Endothelial cell of umbilical vein (primary cell): ENCODE results near the gene FAM181A. TPM values are rescaled to one million over a fixed set of nuclear protein-coding genes. Genes with fewer than 3 reads are reported as not detected.

Experiments used
- BruUV-seq: library from RNA; stranded (reverse); fragments of 400-500 nt; replicated peaks from 2 replicates; lab custom pipeline; 2021; lab: Mats Ljungman, UMichigan
- CTCF ChIA-PET: fragments of 300-600, 350-600 bp; sonication (Branson Sonifier 250); formaldehyde crosslinking; loops from one replicate; lab custom pipeline; 2021; ENCODE audit warnings: antibody characterized with exemption, inconsistent platforms; lab: Charles Lee
- POLR2A ChIA-PET: fragments of 300-600, 350-600 bp; sonication (Branson Sonifier 250); formaldehyde crosslinking; loops from one replicate; lab custom pipeline; 2021; ENCODE audit warnings: antibody characterized with exemption, inconsistent platforms; lab: Charles Lee
- DNase-seq: peaks from one replicate; pipeline ENCODE4 v3.0.0-alpha.2; 2011; ENCODE audit warnings: low read depth, low spot score
- FAIRE-seq: peaks from 2 replicates; lab custom pipeline; 2011; peaks lifted over from hg19 to GRCh38; lab: Jason Lieb, UNC
- H2AFZ ChIP-seq: 2 replicates; pipeline ENCODE4 v1.6.0; 2012; ENCODE audit warnings: low read depth, low read length, control low read depth, inconsistent platforms
- H3K27ac ChIP-seq: 2 replicates; pipeline ENCODE4 v1.5.1; 2011; ENCODE audit warnings: low read depth, mild to moderate bottlenecking, control low read depth, low read length, moderate library complexity; ENCODE audit not compliant: insufficient read depth
- H3K27me3 ChIP-seq, 2 experiments: 2 replicates each; pipeline versions ENCODE4 v1.6.0 to v1.6.1; 2011; ENCODE audit warnings: low read length in 2 of 2, mixed read lengths in 1 of 2; ENCODE audit not compliant: control insufficient read depth in 2 of 2, insufficient read depth in 2 of 2
- H3K36me3 ChIP-seq, 2 experiments: 2 replicates in 1 of 2; 3 replicates in 1 of 2; pipeline ENCODE4 v1.5.1; 2011; ENCODE audit warnings: low read length in 2 of 2, mild to moderate bottlenecking in 1 of 2, moderate library complexity in 1 of 2; ENCODE audit not compliant: control insufficient read depth in 2 of 2, insufficient read depth in 2 of 2; ENCODE audit errors: extremely low read depth in 1 of 2
- H3K4me1 ChIP-seq: 3 replicates; pipeline ENCODE4 v1.5.1; 2011; ENCODE audit warnings: mild to moderate bottlenecking, low read length; ENCODE audit not compliant: control insufficient read depth, insufficient read depth; ENCODE audit errors: extremely low read depth
- H3K4me2 ChIP-seq: 2 replicates; pipeline ENCODE4 v1.6.1; 2011; ENCODE audit warnings: low read length, control low read depth, mixed read lengths; ENCODE audit not compliant: insufficient read depth
- H3K4me3 ChIP-seq, 3 experiments: fragments of 200-600 bp in 1 of 3; sonication (generic), shearing (Covaris generic) in 1 of 3; replicated peaks in 1 of 3; 2 replicates each; pipeline ENCODE4 v1.5.1; 2011 to 2016; ENCODE audit warnings: control low read depth in 3 of 3, low read length in 3 of 3, mild to moderate bottlenecking in 2 of 3, inconsistent platforms in 1 of 3, low read depth in 1 of 3, moderate library complexity in 1 of 3; ENCODE audit not compliant: insufficient read depth in 1 of 3
- H3K79me2 ChIP-seq: 2 replicates; pipeline ENCODE4 v1.6.0; 2012; ENCODE audit warnings: low read length, inconsistent platforms; ENCODE audit not compliant: control insufficient read depth, insufficient read depth
- H3K9ac ChIP-seq: replicated peaks from 2 replicates; pipeline ENCODE3; 2011; ENCODE audit warnings: low read length, control low read depth; ENCODE audit not compliant: insufficient read depth; ENCODE audit errors: extremely low read depth
- H3K9me1 ChIP-seq: replicated peaks from 3 replicates; pipeline ENCODE4 v1.6.0; 2011; ENCODE audit warnings: mild to moderate bottlenecking, low read length; ENCODE audit not compliant: control insufficient read depth, insufficient read depth; ENCODE audit errors: extremely low read depth
- H3K9me3 ChIP-seq: replicated peaks from 2 replicates; pipeline ENCODE4 v1.5.1; 2012; ENCODE audit warnings: low read length, inconsistent platforms; ENCODE audit not compliant: control insufficient read depth, insufficient read depth
- H4K20me1 ChIP-seq: replicated peaks from 2 replicates; pipeline ENCODE3; 2011; ENCODE audit warnings: mild to moderate bottlenecking, low read length; ENCODE audit not compliant: control insufficient read depth, insufficient read depth; ENCODE audit errors: extremely low read depth
- CTCF ChIP-seq, 2 donors: IDR thresholded peaks; 1 replicate in 1 of 2; 2 replicates in 1 of 2; pipeline ENCODE4 v1.5.1; 2011; ENCODE audit warnings: low read length in 2 of 2, mild to moderate bottlenecking in 2 of 2, moderate library complexity in 2 of 2, control low read depth in 1 of 2, inconsistent platforms in 1 of 2, low read depth in 1 of 2; ENCODE audit not compliant: insufficient read depth in 1 of 2; ENCODE audit errors: extremely low read depth in 1 of 2
- EZH2 ChIP-seq: IDR thresholded peaks from 2 replicates; pipeline ENCODE4 v1.6.1; 2012; ENCODE audit warnings: borderline replicate concordance, low read depth, mild to moderate bottlenecking, moderate library complexity, low read length, inconsistent platforms; ENCODE audit not compliant: severe bottlenecking
- FOS ChIP-seq: IDR thresholded peaks from 2 replicates; pipeline ENCODE4 v1.6.1; 2011; ENCODE audit warnings: mild to moderate bottlenecking, low read length, moderate library complexity, borderline replicate concordance; ENCODE audit not compliant: insufficient read depth
- GATA2 ChIP-seq: IDR thresholded peaks from 2 replicates; pipeline ENCODE4 v1.7.0; 2011; ENCODE audit warnings: low read depth, mild to moderate bottlenecking, moderate library complexity, mixed read lengths, low read length; ENCODE audit not compliant: insufficient read length, insufficient read depth
- JUN ChIP-seq: IDR thresholded peaks from 2 replicates; pipeline ENCODE4 v1.6.1; 2011; ENCODE audit warnings: borderline replicate concordance, low read depth; ENCODE audit not compliant: insufficient read length, insufficient read depth
- MAX ChIP-seq: IDR thresholded peaks from 2 replicates; pipeline ENCODE4 v1.6.1; 2011; ENCODE audit not compliant: insufficient read depth, insufficient read length
- MYC ChIP-seq: IDR thresholded peaks from one replicate; pipeline ENCODE4 v1.6.1; 2011; ENCODE audit warnings: mild to moderate bottlenecking, low read depth, low read length
- POLR2A ChIP-seq: IDR thresholded peaks from 2 replicates; pipeline ENCODE4 v1.6.1; 2012; ENCODE audit warnings: low read depth, mild to moderate bottlenecking, control low read depth, low read length
- POLR2AphosphoS5 ChIP-seq: IDR thresholded peaks from 2 replicates; pipeline ENCODE4 v1.6.1; 2012; ENCODE audit warnings: low read depth, mild to moderate bottlenecking, control low read depth, low read length, moderate library complexity; ENCODE audit not compliant: insufficient read depth
- dilution Hi-C: fragments of 300-500 bp; cut with MboI; formaldehyde crosslinking; loops from one replicate; pipeline ENCODE4 v1.15.0; 2019; ENCODE audit warnings: low sequenced_read_pairs; ENCODE audit not compliant: extremely low pct_ligation_motif_present
- intact Hi-C: fragments of 100-400 bp; cut with micrococcal nuclease; formaldehyde crosslinking; loops from one replicate; pipeline ENCODE4 v1.10.0; 2022
- polyA plus RNA-seq, 4 experiments: library from polyadenylated mRNA; depleted of rRNA in 3 of 4; stranded (reverse) in 3 of 4; unstranded in 1 of 4; fragments of >200 nt; gene quantifications; 2 replicates each; pipeline versions ENCODE4 v1.2.1 to v1.2.3, GENCODE V29; 2011 to 2012; ENCODE audit warnings: missing spikeins in 1 of 4
- total RNA-seq: library from RNA; stranded (reverse); gene quantifications from 2 replicates; pipeline ENCODE4 v1.2.3, GENCODE V29; 2021

Gene FAM181A
- total and polyA plus RNA-seq, 2 donors (not counting 3 experiments of a cell fraction or from before 2014, with no cell fraction given), result not detected

DNA sequence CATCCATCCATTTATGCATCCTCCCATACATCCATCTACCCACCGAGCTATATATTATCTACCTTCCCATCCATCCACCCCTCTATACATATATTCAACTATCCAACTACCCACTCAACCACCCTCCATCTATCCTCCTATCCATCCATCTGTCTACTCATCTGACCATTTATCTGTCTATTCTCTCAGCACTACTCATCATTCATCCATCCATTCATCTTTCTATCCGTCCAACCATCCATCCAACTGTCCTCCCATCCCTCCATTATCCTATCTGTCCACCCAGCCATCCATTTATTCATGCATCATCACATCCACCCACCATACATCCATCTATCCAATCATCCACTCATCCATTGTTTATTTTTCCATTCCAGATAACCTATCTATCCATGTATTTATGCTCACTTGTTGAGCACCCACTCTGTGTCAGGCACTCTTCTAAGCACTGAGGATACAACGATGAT is 37.7 kb downstream of the FAM181A start:
- no peak overlapping the region for H3K4me2 ChIP-seq
- no peaks in the 10 kb centered on the region for H3K4me1 ChIP-seq
- H3K4me3 ChIP-seq, result no peak overlapping the region
- no peaks in the 10 kb centered on the region for H3K36me3 ChIP-seq
- no TSS peak for BruUV-seq
- no peaks in the 10 kb centered on the region for H3K9me1 ChIP-seq
- dilution Hi-C loops (no loop called here), intact Hi-C loops (no loop called here)
- no peaks in the 10 kb centered on the region for H3K9me3 ChIP-seq
- TF ChIP-seq GATA2 (no peak), JUN (no peak), CTCF (IDR thresholded peaks at IDR 0.05; ENCODE audit: extremely low read depth in 1 of 2, insufficient read depth in 1 of 2, low read depth in 1 of 2, low read length in 2 of 2) (no peak), FOS (no peak), EZH2 (no peak), MAX (no peak), MYC (no peak), POLR2AphosphoS5 (no peak), POLR2A (no peak)
- H3K27me3 ChIP-seq, result no peaks in the 10 kb centered on the region
- H2AFZ ChIP-seq, result no peak overlapping the region
- no peak overlapping the region for H3K9ac ChIP-seq
- FAIRE-seq, result no peak
- H3K79me2 ChIP-seq, result no peaks in the 10 kb centered on the region
- ChIA-PET CTCF (interaction anchor here (1.1 to 4.7 kb wide), 2 partner anchors 25 to 72 kb away, joined by 3 to 27 read pairs; no protein-coding TSS in a partner anchor), POLR2A (no interaction called here)
- H3K27ac ChIP-seq, result no peak overlapping the region
- DNase-seq, result no peak
- H4K20me1 ChIP-seq, result no peaks in the 10 kb centered on the region
